SK-N-SH (cell line): ENCODE results near the gene CCL7. TPM values are rescaled to one million over a fixed set of nuclear protein-coding genes. Genes with fewer than 3 reads are reported as not detected.

Experiments
- CTCF ChIA-PET: fragments of 300-600, 350-600 bp; formaldehyde crosslinking; extraction: SDS; loops from one replicate; lab custom pipeline; 2021; lab: Yijun Ruan, JAX
- POLR2A ChIA-PET: fragments of 350-600 bp; sonication (Branson Sonifier 250); formaldehyde crosslinking; extraction: SDS; loops from one replicate; lab custom pipeline; 2020; ENCODE audit warnings: antibody characterized with exemption, inconsistent platforms; lab: Yijun Ruan, JAX
- DNase-seq: peaks from one replicate; pipeline ENCODE4 v3.0.0; 2012
- H2AFZ ChIP-seq: fragments of 200-600 bp; sonication (generic); 2 replicates; pipeline ENCODE4 v1.8.1; 2016; ENCODE audit warnings: antibody characterized with exemption, mild to moderate bottlenecking, low read depth
- H3F3A ChIP-seq: fragments of 200-600 bp; sonication (generic); replicated peaks from 2 replicates; pipeline ENCODE3; 2016; ENCODE audit warnings: antibody characterized with exemption, mild to moderate bottlenecking; ENCODE audit not compliant: insufficient read depth
- H3K27ac ChIP-seq, 2 experiments: fragments of 200-500 bp in 1 of 2; fragments of 200-600 bp in 1 of 2; sonication (Bioruptor generic) in 1 of 2; sonication (generic), shearing (Covaris generic) in 1 of 2; 2 replicates each; pipeline versions ENCODE4 v1.5.1 to v1.6.1; 2014 to 2016; ENCODE audit warnings: low read depth in 2 of 2, inconsistent platforms in 1 of 2, low read length in 1 of 2, mild to moderate bottlenecking in 1 of 2, mixed read lengths in 1 of 2
- H3K27me3 ChIP-seq: fragments of 200-600 bp; sonication (generic), shearing (Covaris generic); 2 replicates; pipeline ENCODE4 v1.6.1; 2016; ENCODE audit warnings: mixed run types; ENCODE audit not compliant: insufficient read depth
- H3K36me3 ChIP-seq, 2 experiments: fragments of 200-500 bp in 1 of 2; fragments of 200-600 bp in 1 of 2; sonication (Bioruptor generic) in 1 of 2; sonication (generic) in 1 of 2; replicated peaks in 1 of 2; 2 replicates each; pipeline versions ENCODE3 to v1.5.1; 2014 to 2016; ENCODE audit warnings: low read length in 1 of 2, mild to moderate bottlenecking in 1 of 2; ENCODE audit not compliant: insufficient read depth in 2 of 2, control insufficient read depth in 1 of 2
- H3K4me1 ChIP-seq, 2 experiments: fragments of 200-500 bp in 1 of 2; fragments of 200-600 bp in 1 of 2; sonication (Bioruptor generic) in 1 of 2; sonication (generic), shearing (Covaris generic) in 1 of 2; 2 replicates each; pipeline versions ENCODE4 v1.5.1 to v1.6.1; 2014 to 2016; ENCODE audit warnings: low read depth in 1 of 2, low read length in 1 of 2, mixed run types in 1 of 2; ENCODE audit not compliant: insufficient read depth in 2 of 2, control insufficient read depth in 1 of 2
- H3K4me2 ChIP-seq: fragments of 200-600 bp; sonication (generic), shearing (Covaris generic); 2 replicates; pipeline ENCODE4 v1.6.1; 2017; ENCODE audit warnings: mixed run types
- H3K4me3 ChIP-seq, 2 experiments: fragments of 200-500 bp in 1 of 2; fragments of 200-600 bp in 1 of 2; sonication (Bioruptor generic) in 1 of 2; sonication (generic), shearing (Covaris generic) in 1 of 2; 2 replicates each; pipeline versions ENCODE4 v1.5.1 to v1.8.1; 2014 to 2016; ENCODE audit warnings: low read depth in 2 of 2, inconsistent platforms in 1 of 2, low read length in 1 of 2, mild to moderate bottlenecking in 1 of 2, mixed read lengths in 1 of 2, moderate library complexity in 1 of 2
- H3K79me2 ChIP-seq: fragments of 200-600 bp; sonication (generic); 2 replicates; pipeline ENCODE4 v1.8.1; 2017; ENCODE audit warnings: mild to moderate bottlenecking; ENCODE audit not compliant: insufficient read depth
- H3K9ac ChIP-seq: fragments of 200-600 bp; sonication (generic); 2 replicates; pipeline ENCODE4 v1.6.1; 2017; ENCODE audit warnings: mixed run types
- H3K9me2 ChIP-seq: fragments of 200-600 bp; sonication (generic); 2 replicates; pipeline ENCODE4 v1.6.1; 2017; ENCODE audit warnings: mixed run types
- H3K9me3 ChIP-seq: fragments of 200-600 bp; sonication (generic); 2 replicates; pipeline ENCODE4 v1.6.1; 2017; ENCODE audit warnings: mixed run types, mild to moderate bottlenecking, moderate library complexity
- H4K20me1 ChIP-seq: fragments of 200-600 bp; sonication (generic); 2 replicates; pipeline ENCODE4 v1.6.1; 2017; ENCODE audit warnings: mild to moderate bottlenecking, mixed run types; ENCODE audit not compliant: insufficient read depth
- EZH2phosphoT487 ChIP-seq: fragments of 200-600 bp; sonication (generic); IDR thresholded peaks from 2 replicates; pipeline ENCODE4 v1.6.1; 2017; ENCODE audit warnings: low read depth, mixed run types, mild to moderate bottlenecking, antibody characterized with exemption, moderate library complexity, borderline replicate concordance
- FOSL2 ChIP-seq: IDR thresholded peaks from 2 replicates; pipeline ENCODE4 v1.4.0; 2012; ENCODE audit warnings: low read depth, mild to moderate bottlenecking, moderate library complexity, borderline replicate concordance
- GABPA ChIP-seq: IDR thresholded peaks from 2 replicates; pipeline ENCODE4 v1.4.0; 2012; ENCODE audit warnings: low read depth, mild to moderate bottlenecking
- IRF3 ChIP-seq: fragments of 150-350 bp; IDR thresholded peaks from 2 replicates; pipeline ENCODE4 v1.6.1; 2016; ENCODE audit warnings: mild to moderate bottlenecking, low read depth, low read length
- JUND ChIP-seq: IDR thresholded peaks from 2 replicates; pipeline ENCODE4 v1.4.0; 2012
- MAX ChIP-seq: IDR thresholded peaks from 2 replicates; pipeline ENCODE4 v1.4.0; 2012; ENCODE audit warnings: low read depth
- MXI1 ChIP-seq: IDR thresholded peaks from 2 replicates; pipeline ENCODE4 v1.6.1; 2012; ENCODE audit warnings: mild to moderate bottlenecking, low read depth, low read length, improper control_type of control experiment
- NFIC ChIP-seq: IDR thresholded peaks from 2 replicates; pipeline ENCODE4 v1.4.0; 2012; ENCODE audit warnings: borderline replicate concordance
- NRF1 ChIP-seq: IDR thresholded peaks from 2 replicates; pipeline ENCODE4 v1.6.1; 2012; ENCODE audit warnings: low read depth, mild to moderate bottlenecking, low read length
- PBX3 ChIP-seq: IDR thresholded peaks from 2 replicates; pipeline ENCODE4; 2012
- RAD21 ChIP-seq: IDR thresholded peaks from 2 replicates; pipeline ENCODE4 v1.6.1; 2012; ENCODE audit warnings: mild to moderate bottlenecking, low read length
- RCOR1 ChIP-seq: fragments of 150-350 bp; IDR thresholded peaks from 2 replicates; pipeline ENCODE4 v1.6.1; 2017; ENCODE audit warnings: antibody characterized with exemption, low read length
- RXRA ChIP-seq: IDR thresholded peaks from 2 replicates; pipeline ENCODE4 v1.4.0; 2012; ENCODE audit warnings: low read depth, mild to moderate bottlenecking, borderline replicate concordance
- SMC3 ChIP-seq: IDR thresholded peaks from 2 replicates; pipeline ENCODE4 v1.6.1; 2012; ENCODE audit warnings: low read depth, low read length, improper control_type of control experiment
- TCF12 ChIP-seq: IDR thresholded peaks from 2 replicates; pipeline ENCODE4 v1.4.0; 2012
- TEAD4 ChIP-seq: IDR thresholded peaks from 2 replicates; pipeline ENCODE4 v1.4.0; 2012; ENCODE audit warnings: mild to moderate bottlenecking, borderline replicate concordance; ENCODE audit not compliant: insufficient read depth
- USF1 ChIP-seq: IDR thresholded peaks from 2 replicates; pipeline ENCODE4 v1.4.0; 2012; ENCODE audit warnings: low read depth, borderline replicate concordance
- USF2 ChIP-seq: fragments of 150-350 bp; IDR thresholded peaks from 2 replicates; pipeline ENCODE4 v1.6.1; 2017; ENCODE audit warnings: antibody characterized with exemption, low read length, low read depth, borderline replicate concordance
- WGBS: methylation state at CpG from one replicate; pipeline ENCODE4 v1.1.6; 2017; ENCODE audit warnings: low lambda C conversion rate; 5-methylcytosine and 5-hydroxymethylcytosine counted together
- polyA plus RNA-seq, 3 experiments: library from polyadenylated mRNA; depleted of rRNA; stranded (reverse); fragments of >200 nt; gene quantifications; 2 replicates each; pipeline ENCODE4 v1.2.3, GENCODE V29; 2012

Gene CCL7
- polyA plus RNA-seq, 1 of the 3 experiments (the other 2 are of a cell fraction) = 0.72 TPM

- peaks cover 27 to 54% of the 10 kb centered on the region in 2 experiments for H3K4me1 ChIP-seq
- no peaks in the 10 kb centered on the region for H3K9me2 ChIP-seq
- peak overlapping the region; percentile 70 for H3K9ac ChIP-seq
- no peaks in the 10 kb centered on the region for H4K20me1 ChIP-seq
- H3K27me3 ChIP-seq = no peaks in the 10 kb centered on the region
- ChIA-PET CTCF (interaction anchor here (2.7 to 3.4 kb wide), 2 partner anchors 49 to 111 kb away, joined by 10 to 12 read pairs; no protein-coding TSS in a partner anchor), POLR2A (no interaction called here)
- H3K27ac ChIP-seq = peak overlapping the region in 1 of 2 experiments; percentile 98; a peak in 2 of 4 replicates
- DNase-seq = no peak
- H3F3A ChIP-seq = peaks cover 45% of the 10 kb centered on the region
- H3K79me2 ChIP-seq = no peaks in the 10 kb centered on the region
- H3K9me3 ChIP-seq = no peaks in the 10 kb centered on the region
- H3K4me3 ChIP-seq = no peak overlapping the region
- 67% methylated on average over 1 of the region's 1 CpG for WGBS
- H3K36me3 ChIP-seq = no peaks in the 10 kb centered on the region
- no peak overlapping the region for H2AFZ ChIP-seq
- peak overlapping the region; percentile 60 for H3K4me2 ChIP-seq
- TF ChIP-seq JUND (no peak), RAD21 (no peak), MAX (no peak), USF2 (no peak), SMC3 (no peak), GABPA (no peak), RXRA (no peak), NRF1 (no peak)
These were observed 20.5 kb upstream of the CCL7 start for GRCh38 chr17:34249478-34249877.

- no peak overlapping the region for H3K4me3 ChIP-seq
- H3K4me1 ChIP-seq = peaks cover 36 to 57% of the 10 kb centered on the region in 2 experiments
- no peaks in the 10 kb centered on the region for H4K20me1 ChIP-seq
- peaks cover 51% of the 10 kb centered on the region for H3F3A ChIP-seq
- 98% methylated on average over 3 of the region's 3 CpGs for WGBS
- no peak overlapping the region for H2AFZ ChIP-seq
- ChIA-PET CTCF (interaction anchor here (1.2 to 3.4 kb wide), 2 partner anchors 30 to 110 kb away, joined by 3 to 12 read pairs; no protein-coding TSS in a partner anchor), POLR2A (no interaction called here)
- H3K79me2 ChIP-seq = peaks cover 5% of the 10 kb centered on the region; the same call in 1 of the 2 replicates
- H3K27me3 ChIP-seq = no peaks in the 10 kb centered on the region
- no peak for DNase-seq
- no peaks in the 10 kb centered on the region for H3K9me3 ChIP-seq
- no peaks in the 10 kb centered on the region for H3K9me2 ChIP-seq
- H3K9ac ChIP-seq = peak overlapping the region; percentile 81
- no peaks in the 10 kb centered on the region for H3K36me3 ChIP-seq
- peak overlapping the region; percentile 39 to 98 for H3K27ac ChIP-seq
- TF ChIP-seq IRF3 (no peak), RCOR1 (no peak), EZH2phosphoT487 (no peak), USF2 (no peak), MXI1 (no peak), NFIC (no peak), FOSL2 (no peak), PBX3 (no peak), USF1 (no peak), TEAD4 (no peak), TCF12 (no peak)
- peak overlapping the region; percentile 60; the same call in 1 of the 2 replicates for H3K4me2 ChIP-seq
These were observed 18.8 kb upstream of the CCL7 start for GRCh38 chr17:34251186-34251585.
